ENCODE data around the gene TNFRSF25. TPM values are rescaled to one million over a fixed set of nuclear protein-coding genes. Genes with fewer than 3 reads are reported as not detected.
A peak's percentile ranks its signal among the peaks of the same experiment; 100 is the strongest.
"Not testable (repeated sequence)": the region's sequence is repeated elsewhere in the genome, so short reads cannot be mapped to it uniquely, and the experiment has no call there.

TNFRSF25 gene
- total and polyA plus RNA-seq, 9 of the 15 experiments (the other 6 are each of a cell fraction or from before 2014, with no cell fraction given): 0.24 to 0.49 TPM; not detected in 7

- peak; percentile 27; the same call in 1 of the 2 replicates for TF ChIP-seq ZFX (CRISPR knock-in tag; IDR thresholded peaks at IDR 0.05)
- TF ChIP-seq MBD2 (IDR thresholded peaks at IDR 0.05; ENCODE audit: borderline replicate concordance, low read depth): peak; percentile 39; the same call in 1 of the 2 replicates
- peak; percentile 84 for TF ChIP-seq ZBTB7A (IDR thresholded peaks at IDR 0.05; ENCODE audit: borderline replicate concordance, control insufficient read depth, low read depth, low read length)
- 0 out of 2 replicates have a peak, but pooled peaks have one; percentile 23 for TF ChIP-seq ZNF395 (CRISPR knock-in tag; IDR thresholded peaks at IDR 0.05)
- not testable (repeated sequence) for TF ChIP-seq TOE1 (IDR thresholded peaks at IDR 0.05; ENCODE audit: borderline replicate concordance)
- 0 out of 2 replicates have a peak, but pooled peaks have one; percentile 36 for TF ChIP-seq TOE1 (CRISPR knock-in tag; IDR thresholded peaks at IDR 0.05; ENCODE audit: borderline replicate concordance, low read depth)
- peak; percentile 83; the same call in 1 of the 2 replicates for TF ChIP-seq ELF4 (CRISPR knock-in tag; IDR thresholded peaks at IDR 0.05)
- TF ChIP-seq SMARCA4 (IDR thresholded peaks at IDR 0.05): peak; percentile 87
- TF ChIP-seq CTBP1 (IDR thresholded peaks at IDR 0.05; ENCODE audit: borderline replicate concordance): peak; percentile 37; the same call in 1 of the 2 replicates
- TF ChIP-seq EP300 (IDR thresholded peaks at IDR 0.05; ENCODE audit: low read length): peak; percentile 59
- TF ChIP-seq SMAD4 (CRISPR knock-in tag; conservative IDR thresholded peaks at IDR 0.05): peak; percentile 35; the same call in 1 of the 2 replicates
- TF ChIP-seq PML (IDR thresholded peaks at IDR 0.05; ENCODE audit: low read length): peak; percentile 68
Observed at GRCh38 chr1:6429660-6430411, 36.1 kb downstream of the TNFRSF25 start (continued).
